ENCODE data around the gene NME5.
"Not testable (repeated sequence)": the region's sequence is repeated elsewhere in the genome, so short reads cannot be mapped to it uniquely, and the experiment has no call there.

NME5 gene

GRCh38 chr5:138078006-138078643, 61.1 kb downstream of the NME5 start:
- ATAC-seq (no peak), DNase-seq (no peak)

- ATAC-seq = peak; percentile 35
- peak; percentile 58 for DNase-seq
These were observed 62.0 kb downstream of the NME5 start for GRCh38 chr5:138077064-138077696.

GRCh38 chr5:138070026-138070425, 69.2 kb downstream of the NME5 start:
- not testable (repeated sequence) for ATAC-seq, DNase-seq

GRCh38 chr5:138068742-138069600, 70.3 kb downstream of the NME5 start:
- peak; percentile 84 for ATAC-seq
- DNase-seq = peak; percentile 84

- ATAC-seq = no peak
- DNase-seq = no peak
These were observed 71.3 kb downstream of the NME5 start for GRCh38 chr5:138067945-138068344.
